Gastrocnemius medialis (tissue), 4 donors: ENCODE data around the gene ZFYVE21. TPM values are rescaled to one million over a fixed set of nuclear protein-coding genes. Genes with fewer than 3 reads are reported as not detected.

ENCODE experiments used
- ATAC-seq, 2 donors: fragments of 150-250 bp; one replicate each; pipeline ENCODE4 v1.9.1; 2016
- DNase-seq, 2 donors: peaks; one replicate each; pipeline ENCODE4 v3.0.0-alpha.2; 2019
- H3K27ac ChIP-seq, 4 donors: fragments of 200-600 bp; sonication (generic); 1 replicate in 1 of 4; 2 replicates in 3 of 4; pipeline ENCODE4 v1.5.1; 2016 to 2018; ENCODE audit warnings: mild to moderate bottlenecking in 2 of 4, moderate library complexity in 1 of 4
- H3K27me3 ChIP-seq, 3 donors: fragments of 200-600 bp; sonication (generic) in 2 of 3; 1 replicate in 1 of 3; 2 replicates in 2 of 3; pipeline versions ENCODE4 v1.5.1 to v1.6.0; 2016 to 2019; ENCODE audit warnings: mild to moderate bottlenecking in 1 of 3, moderate library complexity in 1 of 3
- H3K36me3 ChIP-seq, 2 donors: fragments of 200-600 bp; sonication (generic) in 1 of 2; one replicate each; pipeline ENCODE4 v1.5.1; 2017 to 2018
- H3K4me1 ChIP-seq, 2 donors: fragments of 200-600 bp; sonication (generic) in 1 of 2; one replicate each; pipeline ENCODE4 v1.5.1; 2016 to 2017; ENCODE audit warnings: mild to moderate bottlenecking in 2 of 2
- H3K4me3 ChIP-seq, 4 donors: fragments of 200-600 bp; sonication (generic) in 3 of 4; 1 replicate in 1 of 4; 2 replicates in 3 of 4; pipeline ENCODE4 v1.5.1; 2016 to 2019; ENCODE audit warnings: mild to moderate bottlenecking in 2 of 4
- H3K9me3 ChIP-seq, 3 donors: fragments of 200-600 bp; sonication (generic) in 2 of 3; 1 replicate in 1 of 3; 2 replicates in 2 of 3; pipeline ENCODE4 v1.5.1; 2016 to 2019
- POLR2A ChIP-seq, 2 donors: fragments of 450-650 bp; IDR thresholded peaks; one replicate each; pipeline ENCODE4 v1.6.1; 2017; ENCODE audit warnings: antibody characterized with exemption in 2 of 2, mild to moderate bottlenecking in 2 of 2, moderate library complexity in 2 of 2
- in situ Hi-C, 4 donors: fragments of 200-750 bp; cut with MboI; loops; one replicate each; pipeline versions ENCODE4 v1.15.0 to v1.8.0; 2017; ENCODE audit warnings: low sequenced_read_pairs in 4 of 4
- intact Hi-C: fragments of 100-400 bp; cut with DNase I; formaldehyde crosslinking; loops from one replicate; pipeline ENCODE4 v1.15.1; 2023; ENCODE audit warnings: low total_unique reads
- total RNA-seq, 4 donors: library from RNA; depleted of rRNA; stranded (reverse); fragments of >200 nt; gene quantifications; one replicate each; pipeline versions ENCODE4 v1.1.0 to v1.2.3, GENCODE V29; 2016
- TF ChIP-seq, protein P1 (sequence below), 5 experiments: fragments of 450-650 bp in 3 of 5; fragments of 200-600 bp in 2 of 5; sonication (generic) in 2 of 5; IDR thresholded peaks in 4 of 5; conservative IDR thresholded peaks in 1 of 5; 1 replicate in 4 of 5; 2 replicates in 1 of 5; pipeline ENCODE4 v1.5.1; 2016 to 2019; ENCODE audit warnings: antibody characterized with exemption in 5 of 5, mild to moderate bottlenecking in 3 of 5, moderate library complexity in 3 of 5

The ZFYVE21 gene
- total RNA-seq, 4 donors from 2014 or later, result 16.2 to 25.8 (median 20.2) TPM

DNA sequence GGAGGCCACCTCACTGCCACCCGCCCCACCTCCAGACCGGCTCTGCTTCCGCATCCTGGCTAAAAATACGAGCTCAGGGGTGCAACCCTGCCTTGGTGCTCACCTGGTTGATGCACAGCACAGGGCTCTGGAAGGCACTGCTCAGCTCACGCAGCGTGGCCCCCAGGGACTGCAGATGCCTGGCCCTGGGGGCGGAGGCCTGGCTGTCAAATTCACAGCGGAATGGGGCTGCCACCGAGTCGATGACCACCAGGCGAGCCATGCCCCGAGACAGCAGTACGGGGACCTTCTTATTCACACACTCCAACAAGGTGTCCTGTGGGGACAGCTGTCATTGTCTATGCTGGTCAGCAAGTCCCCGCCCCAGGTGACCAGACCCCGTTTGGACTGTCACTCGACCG lies 16.3 kb upstream of the ZFYVE21 start:
- in situ Hi-C loops (no loop called here), intact Hi-C loops (no loop called here)
- H3K4me1 ChIP-seq, result peaks cover 65 to 66% of the 10 kb centered on the region in 2 donors
- H3K27me3 ChIP-seq, result no peaks in the 10 kb centered on the region
- no peaks in the 10 kb centered on the region for H3K9me3 ChIP-seq
- DNase-seq, result no peak
- H3K27ac ChIP-seq, result peak overlapping the region; percentile 71 to 84 (median 74)
- no peak overlapping the region for H3K4me3 ChIP-seq
- ATAC-seq, result no peak
- TF ChIP-seq, protein P1, sequence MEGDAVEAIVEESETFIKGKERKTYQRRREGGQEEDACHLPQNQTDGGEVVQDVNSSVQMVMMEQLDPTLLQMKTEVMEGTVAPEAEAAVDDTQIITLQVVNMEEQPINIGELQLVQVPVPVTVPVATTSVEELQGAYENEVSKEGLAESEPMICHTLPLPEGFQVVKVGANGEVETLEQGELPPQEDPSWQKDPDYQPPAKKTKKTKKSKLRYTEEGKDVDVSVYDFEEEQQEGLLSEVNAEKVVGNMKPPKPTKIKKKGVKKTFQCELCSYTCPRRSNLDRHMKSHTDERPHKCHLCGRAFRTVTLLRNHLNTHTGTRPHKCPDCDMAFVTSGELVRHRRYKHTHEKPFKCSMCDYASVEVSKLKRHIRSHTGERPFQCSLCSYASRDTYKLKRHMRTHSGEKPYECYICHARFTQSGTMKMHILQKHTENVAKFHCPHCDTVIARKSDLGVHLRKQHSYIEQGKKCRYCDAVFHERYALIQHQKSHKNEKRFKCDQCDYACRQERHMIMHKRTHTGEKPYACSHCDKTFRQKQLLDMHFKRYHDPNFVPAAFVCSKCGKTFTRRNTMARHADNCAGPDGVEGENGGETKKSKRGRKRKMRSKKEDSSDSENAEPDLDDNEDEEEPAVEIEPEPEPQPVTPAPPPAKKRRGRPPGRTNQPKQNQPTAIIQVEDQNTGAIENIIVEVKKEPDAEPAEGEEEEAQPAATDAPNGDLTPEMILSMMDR (IDR thresholded peaks at IDR 0.05 in 4 of 5, conservative IDR thresholded peaks at IDR 0.05 in 1 of 5), result no peak
- no peak for TF ChIP-seq POLR2A (IDR thresholded peaks at IDR 0.05)
- H3K36me3 ChIP-seq, result peaks cover 0 to 18% of the 10 kb centered on the region in 2 donors

DNA sequence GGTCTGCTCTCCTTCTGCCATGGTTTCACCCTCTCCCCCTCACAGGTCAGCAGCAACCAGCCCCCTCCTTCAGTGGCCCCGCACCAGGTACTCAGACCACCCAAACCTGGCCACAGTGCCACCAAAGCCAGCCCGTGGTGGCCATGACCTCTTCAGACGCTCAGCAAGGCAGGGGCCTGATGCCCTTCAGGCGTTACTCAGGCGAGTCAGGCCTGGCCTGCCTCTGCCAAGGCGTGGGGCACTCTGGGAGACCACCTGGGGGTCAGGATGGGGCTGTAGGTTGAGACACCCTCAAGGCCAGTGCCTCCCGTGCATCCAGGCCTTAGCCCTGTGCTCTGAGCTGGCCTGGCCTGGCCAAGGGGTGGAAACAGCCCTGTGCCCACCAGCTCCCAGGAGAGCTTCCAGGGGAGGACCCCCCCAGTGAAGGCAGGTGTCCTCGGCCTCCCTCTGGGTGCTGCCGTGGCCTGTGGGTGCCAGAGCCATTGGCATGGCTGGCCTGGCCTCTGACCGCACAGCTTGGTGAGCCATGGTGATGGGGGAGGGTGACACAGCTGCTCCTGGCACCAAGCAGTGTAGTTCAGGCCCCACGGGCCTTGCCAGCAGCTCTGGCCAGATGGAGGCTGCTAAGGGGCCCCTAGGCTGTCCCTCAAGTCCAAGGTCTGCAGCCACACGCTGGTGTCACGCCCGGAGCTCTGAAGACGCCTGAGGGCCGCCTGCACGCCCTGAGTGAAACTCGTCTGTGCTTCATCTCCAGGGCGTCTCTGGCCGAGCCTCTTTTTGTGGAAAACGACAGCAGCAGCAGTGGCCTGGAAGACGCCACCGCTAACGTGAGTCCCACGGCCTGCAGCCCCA lies 15.5 kb upstream of the ZFYVE21 start:
- Histone ChIP-seq H3K4me3 (no peak overlapping the region), H3K4me1 (peaks cover 62 to 65% of the 10 kb centered on the region in 2 donors), H3K27ac (peak overlapping the region; percentile 71 to 84 (median 74)), H3K27me3 (no peaks in the 10 kb centered on the region), H3K9me3 (no peaks in the 10 kb centered on the region), H3K36me3 (peaks cover 0 to 18% of the 10 kb centered on the region in 2 donors)
- peak; percentile 52 to 80 for DNase-seq
- peak; percentile 65 to 78 for ATAC-seq
- in situ Hi-C loops (no loop called here), intact Hi-C loops (no loop called here)
- TF ChIP-seq POLR2A (IDR thresholded peaks at IDR 0.05), result no peak
- TF ChIP-seq, protein P1 (IDR thresholded peaks at IDR 0.05 in 4 of 5, conservative IDR thresholded peaks at IDR 0.05 in 1 of 5), result no peak

DNA sequence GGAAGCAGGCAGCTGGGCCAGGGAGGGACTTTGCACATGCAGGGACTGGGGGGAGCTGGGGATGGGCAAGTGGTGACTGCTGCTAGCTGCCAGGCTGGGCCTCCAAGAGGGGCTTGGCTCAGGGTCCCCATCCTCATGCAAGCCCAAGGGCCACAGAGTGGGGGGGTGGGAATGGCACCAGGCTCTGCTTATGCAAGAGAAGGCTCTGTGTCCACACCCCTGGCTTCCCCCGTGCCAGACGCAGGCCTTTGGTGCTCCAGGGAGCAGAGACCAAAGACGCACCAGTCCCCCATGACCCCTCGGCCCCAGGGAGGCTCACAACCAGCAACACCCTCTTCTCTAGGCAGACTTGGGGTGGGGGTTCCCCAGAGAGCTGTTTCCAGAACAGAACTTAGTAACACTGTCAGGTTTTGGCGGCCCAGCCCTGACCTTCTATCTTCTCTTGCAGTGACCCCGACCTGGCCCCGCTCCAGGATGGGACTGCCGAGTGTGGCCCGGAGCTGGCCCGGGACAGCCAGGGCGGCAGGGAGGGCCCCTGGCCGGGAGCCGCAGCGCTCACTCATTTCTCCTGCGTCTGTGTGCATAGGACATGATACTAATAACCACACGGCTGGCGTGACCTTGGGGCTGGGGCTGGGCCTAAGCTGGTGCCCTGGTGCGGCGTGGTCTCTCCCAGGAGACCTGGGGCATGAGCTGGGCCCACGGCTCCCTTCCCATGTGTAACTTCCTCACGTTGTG lies 14.7 kb upstream of the ZFYVE21 start:
- H3K4me3 ChIP-seq, result no peak overlapping the region
- no peaks in the 10 kb centered on the region for H3K9me3 ChIP-seq
- in situ Hi-C loops, result no loop called here
- intact Hi-C loops, result no loop called here
- DNase-seq (peak in 1 of 2 donors; percentile 63), ATAC-seq (peak; percentile 9 to 51)
- H3K27ac ChIP-seq, result peak overlapping the region; percentile 71 to 84 (median 74)
- H3K4me1 ChIP-seq, result peaks cover 55 to 57% of the 10 kb centered on the region in 2 donors
- H3K27me3 ChIP-seq, result no peaks in the 10 kb centered on the region
- peaks cover 0 to 20% of the 10 kb centered on the region in 2 donors for H3K36me3 ChIP-seq
- no peak for TF ChIP-seq POLR2A (IDR thresholded peaks at IDR 0.05)
- TF ChIP-seq, protein P1 (IDR thresholded peaks at IDR 0.05 in 4 of 5, conservative IDR thresholded peaks at IDR 0.05 in 1 of 5), result no peak

DNA sequence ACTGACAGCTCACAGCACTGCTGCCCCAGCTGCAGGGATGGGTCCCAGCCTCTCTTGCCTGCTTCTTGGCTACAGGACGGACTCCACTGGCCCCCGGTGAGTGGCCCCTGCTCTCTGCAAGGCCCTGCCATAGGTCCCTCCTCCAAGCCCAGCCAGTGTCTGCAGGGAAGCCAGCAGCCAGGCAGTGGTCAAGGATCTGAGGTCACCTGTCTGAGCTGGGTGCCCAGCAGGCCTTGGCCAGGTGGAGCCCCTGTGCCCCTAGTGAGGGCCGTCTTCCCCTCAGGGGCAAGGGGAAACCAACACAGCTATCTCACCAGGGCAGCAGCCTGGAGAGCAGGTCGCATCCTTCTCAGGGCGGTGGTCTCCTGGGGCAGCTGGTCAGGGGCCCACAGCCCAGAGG lies 13.5 kb upstream of the ZFYVE21 start:
- H3K27me3 ChIP-seq, result no peaks in the 10 kb centered on the region
- H3K9me3 ChIP-seq, result no peaks in the 10 kb centered on the region
- peaks cover 0 to 26% of the 10 kb centered on the region in 2 donors for H3K36me3 ChIP-seq
- DNase-seq (no peak), ATAC-seq (no peak)
- in situ Hi-C loops, result no loop called here
- no peak overlapping the region for H3K4me3 ChIP-seq
- peak overlapping the region in 2 of 4 donors; percentile 71 to 84 for H3K27ac ChIP-seq
- peaks cover 43 to 46% of the 10 kb centered on the region in 2 donors for H3K4me1 ChIP-seq
- TF ChIP-seq POLR2A (IDR thresholded peaks at IDR 0.05), result no peak
- TF ChIP-seq, protein P1 (IDR thresholded peaks at IDR 0.05 in 4 of 5, conservative IDR thresholded peaks at IDR 0.05 in 1 of 5), result no peak
- intact Hi-C loops, result no loop called here
